Breast epithelium (tissue), 3 donors: ENCODE measurements around the gene AKR1C2. TPM values are rescaled to one million over a fixed set of nuclear protein-coding genes. Genes with fewer than 3 reads are reported as not detected.

Experiments used
- total RNA-seq, 3 donors: library from RNA; depleted of rRNA; stranded (reverse); fragments of >200 nt; gene quantifications; one replicate each; pipeline ENCODE4 v1.1.0, GENCODE V29; 2016

AKR1C2 gene
- total RNA-seq, 3 donors from 2014 or later, result 25.9 to 259 (median 25.9) TPM

Other genes starting within 250 kb of the AKR1C2 start
- gene AKR1E2, start 177.7 kb downstream of the AKR1C2 start, total RNA-seq, result 10 to 100 TPM; 12.1 to 21.1 (median 15.5) TPM
- gene AKR1C1, start 40.4 kb downstream of the AKR1C2 start, total RNA-seq, result 100 to 1,000 TPM in 1 of 3 donors, 10 to 100 TPM in 2; 24.1 to 214 (median 31.5) TPM
- gene AKR1C3, start 90.6 kb upstream of the AKR1C2 start, total RNA-seq, result 100 to 1,000 TPM in 1 of 3 donors, 10 to 100 TPM in 2; 37.6 to 110 (median 70.8) TPM
- gene AKR1C8, start 181.3 kb upstream of the AKR1C2 start, total RNA-seq, result under 1 TPM in 2 of 3 donors, not detected in 1; 0.33 to 0.73 TPM
- gene AKR1C4, start 193.0 kb upstream of the AKR1C2 start, total RNA-seq, result not detected